HG02885 (cell line): ENCODE data around the gene STXBP2.
A peak's percentile ranks its signal among the peaks of the same experiment; 100 is the strongest.

Source experiments
- ATAC-seq: cut with Tn5 transposase; IDR thresholded peaks from one replicate; pipeline ENCODE4 v1.9.1; 2021; ENCODE audit warnings: mild to moderate bottlenecking; ENCODE audit not compliant: unreplicated experiment, poor library complexity

Gene STXBP2

DNA sequence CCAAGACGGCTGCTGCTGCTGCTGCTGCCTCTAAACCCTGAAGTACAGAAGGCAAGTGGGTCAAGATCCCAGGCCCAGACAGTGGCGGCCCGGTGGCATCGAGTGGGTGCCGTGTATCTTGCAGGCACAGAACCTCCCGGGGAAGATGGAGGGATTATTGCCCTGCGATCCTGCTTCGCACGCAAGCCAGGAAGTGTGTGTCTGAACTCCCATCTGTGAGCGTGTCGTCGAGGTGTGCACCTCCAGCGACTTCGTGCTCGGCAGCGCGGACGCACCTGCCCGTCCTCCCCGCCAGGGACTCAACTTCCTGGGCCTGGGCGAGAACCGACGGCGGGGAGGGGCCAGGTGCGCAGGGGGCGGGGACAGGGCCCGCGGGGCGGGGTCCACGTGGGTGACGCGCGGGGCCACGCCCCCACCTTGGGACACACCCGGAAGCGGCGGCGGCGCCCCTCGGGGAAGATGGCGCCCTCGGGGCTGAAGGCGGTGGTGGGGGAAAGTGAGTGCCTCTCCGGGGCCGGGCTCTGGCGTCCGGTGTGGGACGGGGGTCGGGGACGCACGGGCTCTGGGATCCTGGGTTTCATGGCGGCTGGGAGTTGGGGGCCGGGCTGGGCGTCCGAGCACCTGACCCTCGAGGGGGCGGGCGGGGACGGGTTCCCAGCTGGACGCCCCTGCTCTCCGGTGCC is at the start of gene STXBP2:
Gene STXBP2, plus strand, starts transcription at position 420 of the 683 bp plus-strand sequence. Its CDS starts 40 bp downstream, at position 460.
- ATAC-seq, result peak; percentile 84

DNA sequence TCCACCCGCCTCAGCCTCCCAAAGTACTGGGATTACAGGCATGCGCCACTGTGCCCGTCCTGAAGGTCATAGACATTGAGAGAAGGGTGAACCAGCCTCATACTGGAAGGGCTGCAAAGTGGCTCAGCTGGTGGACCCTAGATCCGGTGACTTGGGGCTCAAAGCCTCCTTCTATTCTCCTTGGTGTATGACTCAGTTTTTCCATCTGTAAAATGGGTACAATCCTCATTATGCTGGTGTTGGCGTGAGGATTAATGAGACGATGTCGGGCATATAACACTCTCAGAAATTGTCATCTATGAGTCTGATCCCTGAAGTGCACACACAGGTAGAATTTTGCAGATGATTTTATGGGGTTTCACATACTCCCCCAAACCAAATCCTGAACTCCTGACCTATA is 47.1 kb upstream of the STXBP2 start:
- no peak for ATAC-seq

- no peak for ATAC-seq
Observed at GRCh38 chr19:7590256-7590655, 46.7 kb upstream of the STXBP2 start.

GRCh38 chr19:7595466-7596133 is 41.3 kb upstream of the STXBP2 start, which contains the start of gene CAMSAP3:
TSS of gene CAMSAP3 (plus strand) at chr19:7595863. CDS start at chr19:7596003, 140 bp downstream.
- peak; percentile 53 for ATAC-seq

GRCh38 chr19:7596211-7596937 is 40.5 kb upstream of the STXBP2 start:
- ATAC-seq, result peak; percentile 4

DNA sequence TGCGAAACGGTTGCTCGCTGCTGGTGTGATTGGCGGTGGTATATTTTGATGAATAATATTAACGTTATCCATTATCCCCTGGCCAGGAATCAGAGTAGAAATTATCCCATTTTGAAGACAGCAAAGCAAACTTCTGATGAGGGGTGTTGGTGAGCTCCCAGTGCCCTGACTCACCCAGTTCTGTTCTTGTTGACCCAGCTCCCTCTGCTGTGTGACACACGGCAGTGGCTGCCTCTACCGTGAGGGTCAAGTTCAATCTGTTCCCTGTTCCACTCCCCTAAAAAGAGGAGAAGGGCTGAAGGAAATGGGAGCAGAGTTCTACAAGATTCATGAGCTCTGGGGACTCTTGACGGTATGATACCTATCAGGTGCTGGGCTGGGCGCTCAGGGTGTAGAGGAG is 39.2 kb upstream of the STXBP2 start:
- no peak for ATAC-seq

DNA sequence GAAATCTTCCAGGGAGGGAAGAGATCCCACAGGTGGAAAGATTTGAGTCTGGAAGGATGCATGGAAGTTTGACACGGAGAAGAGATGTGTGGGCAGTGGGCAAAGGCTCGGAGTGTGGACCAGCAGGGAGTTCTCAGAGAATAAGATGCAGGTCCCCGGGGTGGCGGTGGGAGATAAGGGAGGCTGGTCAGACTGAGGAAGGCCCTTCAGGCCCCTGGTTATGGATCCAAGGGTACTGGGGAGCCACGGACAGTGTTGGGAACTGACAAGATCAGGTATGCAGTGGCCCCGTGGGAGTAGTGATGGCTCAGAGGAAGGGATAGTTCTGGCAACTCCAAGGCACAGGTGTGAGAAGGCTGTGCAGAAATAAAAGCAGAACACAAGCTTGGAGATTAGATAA is 38.7 kb upstream of the STXBP2 start:
- no peak for ATAC-seq

GRCh38 chr19:7600721-7601120 is 36.2 kb upstream of the STXBP2 start:
- ATAC-seq, result no peak

DNA sequence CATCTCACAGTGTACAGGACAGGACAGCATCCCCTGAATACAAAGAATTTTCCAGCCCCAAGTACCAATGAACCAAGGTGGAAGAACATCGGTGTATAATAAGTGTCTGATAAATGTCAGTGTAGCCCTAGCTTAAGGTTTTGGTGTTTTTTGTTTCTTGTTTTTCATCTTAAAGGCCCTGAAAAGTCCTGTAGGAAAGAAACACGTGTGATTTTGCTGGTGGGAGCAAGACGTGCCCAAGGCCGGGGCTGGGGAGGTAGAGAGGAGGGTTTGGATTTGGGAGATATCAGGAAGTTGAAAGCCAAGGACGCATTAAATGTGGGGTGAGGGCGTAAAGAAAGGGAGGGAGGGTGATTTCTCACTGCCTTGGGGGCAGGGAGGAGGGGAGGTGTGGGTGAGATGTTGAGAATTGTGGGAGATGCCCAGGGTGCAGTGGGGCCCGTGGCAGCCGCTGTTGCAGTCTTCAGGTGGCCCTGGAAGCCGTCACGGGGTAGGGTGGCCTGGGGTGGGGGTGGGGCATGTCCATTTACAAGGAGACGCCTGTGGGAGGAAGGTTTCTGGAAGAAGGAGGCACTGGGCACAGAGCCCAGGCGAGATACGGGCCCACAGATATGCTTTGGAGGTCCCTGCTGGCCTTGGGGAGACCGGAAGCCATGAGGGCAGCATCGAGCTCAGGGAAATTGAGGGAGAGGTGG is 34.5 kb upstream of the STXBP2 start:
- no peak for ATAC-seq

DNA sequence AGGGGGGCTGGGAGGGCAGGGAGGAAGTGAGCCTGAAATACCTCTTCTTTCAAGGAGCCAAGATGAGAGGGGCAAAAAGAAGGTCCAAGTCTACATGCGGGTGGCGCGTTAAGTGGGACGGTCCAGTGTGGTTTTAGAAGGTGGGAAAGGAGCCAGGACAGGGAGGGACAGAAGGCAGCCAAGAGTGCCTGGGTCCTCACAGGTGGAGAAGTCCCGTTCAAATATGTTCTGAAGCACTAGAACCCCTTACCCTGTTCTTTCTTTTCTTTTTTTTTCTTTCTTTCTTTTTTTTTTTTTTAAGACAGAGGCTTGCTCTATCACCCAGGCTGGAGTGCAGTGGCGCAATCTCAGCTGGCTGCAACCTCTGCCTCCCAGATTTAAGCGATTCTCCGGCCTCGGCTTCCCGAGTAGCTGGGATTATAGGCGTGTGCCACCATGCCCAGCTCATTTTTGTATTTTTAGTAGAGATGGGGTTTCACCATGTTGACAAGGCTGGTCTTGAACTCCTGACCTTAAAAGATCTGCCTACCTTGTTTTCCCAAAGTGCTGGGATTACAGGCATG is 33.9 kb upstream of the STXBP2 start:
- ATAC-seq, result no peak

DNA sequence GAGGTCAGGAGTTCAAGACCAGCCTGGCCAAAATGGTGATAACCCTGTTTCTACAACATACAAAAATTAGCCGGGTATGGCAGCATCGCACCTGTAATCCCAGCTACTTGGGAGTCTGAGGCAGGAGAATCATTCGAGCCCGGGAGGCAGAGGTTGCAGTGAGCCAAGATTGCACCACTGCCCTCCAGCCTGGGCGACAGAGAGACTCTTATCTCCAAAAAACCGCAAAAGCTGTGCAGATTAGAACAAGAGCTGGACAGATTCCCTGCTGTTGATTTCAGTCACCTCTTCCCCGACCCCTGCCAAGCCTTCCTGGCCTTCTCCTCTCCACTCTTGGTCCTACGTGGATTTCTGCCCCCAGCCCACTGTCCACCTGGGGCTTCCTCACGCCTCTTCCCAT is 33.0 kb upstream of the STXBP2 start:
- ATAC-seq, result no peak

DNA sequence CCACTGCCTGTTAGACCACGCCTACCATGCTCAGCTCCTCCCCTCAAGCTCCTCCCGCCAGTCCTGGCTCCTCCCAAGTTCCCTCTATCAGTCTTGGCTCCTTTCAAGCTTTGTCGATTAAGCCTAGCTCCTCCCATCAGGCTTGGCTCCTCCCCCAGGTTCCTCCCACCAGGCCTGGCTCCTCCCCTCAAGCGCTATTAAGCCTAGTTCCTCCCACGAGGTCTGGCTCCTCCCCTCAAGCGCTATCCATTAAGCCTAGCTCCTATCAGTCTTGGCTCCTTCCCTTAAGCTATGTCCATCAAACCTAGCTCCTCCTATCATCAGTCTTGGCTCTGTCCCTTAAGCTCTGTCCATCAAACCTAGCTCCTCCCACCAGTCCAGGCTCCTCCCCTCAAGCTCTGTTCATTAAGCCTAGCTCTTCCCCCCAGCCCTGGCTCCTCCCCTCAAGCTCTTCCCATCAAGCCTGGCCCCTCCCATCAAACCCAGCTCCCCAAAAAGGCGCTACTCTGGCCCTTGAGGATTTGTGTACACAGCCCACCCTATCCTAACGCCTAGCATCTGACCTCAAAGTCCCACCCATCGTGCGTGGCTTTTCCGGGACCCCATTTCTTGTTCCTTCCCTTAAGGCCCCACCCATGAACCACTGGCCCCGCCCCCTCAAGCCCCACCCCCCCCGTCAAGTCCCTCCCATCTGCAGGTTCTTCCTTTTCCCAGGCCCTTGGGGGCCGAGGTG is 31.3 kb upstream of the STXBP2 start:
- ATAC-seq, result no peak

DNA sequence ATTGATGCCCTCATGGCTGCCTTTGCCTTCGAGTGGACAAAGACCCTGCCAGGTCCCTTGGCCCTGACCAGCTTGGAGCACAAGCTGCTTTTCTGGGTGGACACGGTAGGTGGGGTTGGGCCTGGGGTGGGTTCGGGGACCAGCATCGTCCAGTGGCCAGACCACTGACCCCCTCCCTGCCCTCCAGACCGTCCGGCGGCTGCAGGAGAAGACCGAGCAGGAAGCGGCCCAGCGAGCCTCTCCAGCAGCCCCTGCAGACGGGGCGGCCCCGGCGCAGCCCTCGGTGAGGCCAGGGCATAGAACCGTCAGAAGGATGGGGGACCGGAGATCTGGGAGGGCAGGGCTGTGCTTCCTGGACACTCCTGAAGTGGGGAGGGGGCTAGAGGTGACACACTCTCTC is 30.6 kb upstream of the STXBP2 start:
- no peak for ATAC-seq

- no peak for ATAC-seq
Observed at GRCh38 chr19:7607212-7607873, 29.6 kb upstream of the STXBP2 start.

- ATAC-seq, result no peak
Observed at GRCh38 chr19:7607874-7608560, 28.9 kb upstream of the STXBP2 start.

- no peak for ATAC-seq
Observed at GRCh38 chr19:7610491-7611240, 26.2 kb upstream of the STXBP2 start.

- no peak for ATAC-seq
Observed at GRCh38 chr19:7611541-7612279, 25.2 kb upstream of the STXBP2 start.
